HepG2 (cell line): ENCODE results near the gene CHAF1A. TPM values are rescaled to one million over a fixed set of nuclear protein-coding genes. Genes with fewer than 3 reads are reported as not detected.

Experiments
- BCL6 ChIP-seq: IDR thresholded peaks from 2 replicates; pipeline ENCODE4 v1.6.1; 2016; ENCODE audit warnings: missing genetic modification reagents, missing compliant biosample characterization
- CCAR2 ChIP-seq: fragments of 200-400 bp; formaldehyde crosslinking; optimal IDR thresholded peaks from 2 replicates; pipeline ENCODE3; 2018; ENCODE audit warnings: low read depth, mild to moderate bottlenecking, low read length, moderate library complexity
- CEBPG ChIP-seq: IDR thresholded peaks from 2 replicates; pipeline ENCODE4 v1.6.1; 2016
- FIP1L1 ChIP-seq: fragments of 200-400 bp; formaldehyde crosslinking; IDR thresholded peaks from 2 replicates; pipeline ENCODE4 v1.6.1; 2018; ENCODE audit warnings: low read depth, mild to moderate bottlenecking, low read length, moderate library complexity, borderline replicate concordance; ENCODE audit not compliant: insufficient read depth
- FOXK2 ChIP-seq: fragments of 450-650 bp; IDR thresholded peaks from 2 replicates; pipeline ENCODE4 v1.6.1; 2016
- GZF1 ChIP-seq: sonication (generic); formaldehyde crosslinking; IDR thresholded peaks from 2 replicates; pipeline ENCODE4 v1.5.1; 2020; ENCODE audit warnings: mild to moderate bottlenecking, missing genetic modification reagents
- KDM3A ChIP-seq: IDR thresholded peaks from 2 replicates; pipeline ENCODE4 v1.6.1; 2018; ENCODE audit warnings: low read depth, missing compliant biosample characterization
- MAZ ChIP-seq, 2 experiments: sonication (generic) in 1 of 2; formaldehyde crosslinking in 1 of 2; IDR thresholded peaks; 2 replicates each; pipeline versions ENCODE4 v1.5.0 to v1.6.1; 2012 to 2020; ENCODE audit warnings: low read depth in 2 of 2, mild to moderate bottlenecking in 2 of 2, borderline replicate concordance in 1 of 2, improper control_type of control experiment in 1 of 2, low read length in 1 of 2, missing genetic modification reagents in 1 of 2, moderate library complexity in 1 of 2
- MIXL1 ChIP-seq: IDR thresholded peaks from 2 replicates; pipeline ENCODE4 v1.6.1; 2016
- POLR2AphosphoS5 ChIP-seq: IDR thresholded peaks from 2 replicates; pipeline ENCODE4 v1.6.1; 2012; ENCODE audit warnings: low read depth, low read length
- SETDB1 ChIP-seq: sonication (generic); formaldehyde crosslinking; IDR thresholded peaks from 2 replicates; pipeline ENCODE4 v1.5.1; 2020; ENCODE audit warnings: missing genetic modification reagents, mild to moderate bottlenecking, borderline replicate concordance
- SNAPC4 ChIP-seq: sonication (generic); formaldehyde crosslinking; IDR thresholded peaks from 2 replicates; pipeline ENCODE4 v1.4.0; 2020; ENCODE audit warnings: mild to moderate bottlenecking, missing genetic modification reagents
- SOX6 ChIP-seq, 2 experiments: fragments of 450-650 bp in 1 of 2; sonication (generic) in 1 of 2; formaldehyde crosslinking in 1 of 2; IDR thresholded peaks; 2 replicates each; pipeline versions ENCODE4 v1.4.0 to v1.6.1; 2017 to 2020; ENCODE audit warnings: antibody characterized with exemption in 1 of 2, mild to moderate bottlenecking in 1 of 2, missing genetic modification reagents in 1 of 2
- YY1 ChIP-seq: IDR thresholded peaks from 2 replicates; pipeline ENCODE4 v1.6.1; 2011; ENCODE audit warnings: low read length, low read depth, moderate library complexity, mild to moderate bottlenecking; ENCODE audit not compliant: insufficient read depth, insufficient replicate concordance
- ZFP36 ChIP-seq: fragments of 150-350 bp; IDR thresholded peaks from 2 replicates; pipeline ENCODE4 v1.6.1; 2018; ENCODE audit warnings: borderline replicate concordance, low read length, low read depth; ENCODE audit not compliant: partially characterized antibody
- ZNF234 ChIP-seq: sonication (generic); formaldehyde crosslinking; conservative IDR thresholded peaks from 2 replicates; pipeline ENCODE4 v1.5.1; 2020; ENCODE audit warnings: mild to moderate bottlenecking, missing genetic modification reagents
- ZNF280B ChIP-seq: sonication (generic); formaldehyde crosslinking; IDR thresholded peaks from 2 replicates; pipeline ENCODE4 v1.5.0; 2020; ENCODE audit warnings: missing genetic modification reagents, mild to moderate bottlenecking, borderline replicate concordance
- ZNF619 ChIP-seq: sonication (generic); formaldehyde crosslinking; IDR thresholded peaks from 2 replicates; pipeline ENCODE4 v1.4.0; 2020; ENCODE audit warnings: mild to moderate bottlenecking, missing genetic modification reagents
- ZNF720 ChIP-seq: sonication (generic); formaldehyde crosslinking; IDR thresholded peaks from 2 replicates; pipeline ENCODE4 v1.4.0; 2020; ENCODE audit warnings: missing genetic modification reagents
- ZNF775 ChIP-seq: sonication (generic); formaldehyde crosslinking; IDR thresholded peaks from 2 replicates; pipeline ENCODE4 v1.4.0; 2020; ENCODE audit warnings: missing genetic modification reagents, mild to moderate bottlenecking, moderate library complexity, borderline replicate concordance
- polyA plus RNA-seq, 8 experiments: library from polyadenylated mRNA; depleted of rRNA in 3 of 8; stranded (reverse) in 7 of 8; unstranded in 1 of 8; fragments of >200 nt; fragmentation: Illumina TruSeq in 4 of 8; extraction: Trizol in 4 of 8; gene quantifications; 2 replicates each; pipeline versions ENCODE4 v1.2.1 to v1.2.3, GENCODE V29; 2011 to 2016; ENCODE audit warnings: low read depth in 4 of 8, missing spikeins in 1 of 8, mixed read lengths in 1 of 8; ENCODE audit not compliant: insufficient read depth in 1 of 8
- total RNA-seq, 5 experiments: library from RNA; depleted of rRNA; stranded (reverse); fragments of >200 nt; fragmentation: Illumina TruSeq; extraction: Trizol; gene quantifications; 2 replicates each; pipeline ENCODE4 v1.2.3, GENCODE V29; 2016; ENCODE audit warnings: low read depth in 1 of 5
- TF ChIP-seq, protein P1 (sequence below): sonication (generic); formaldehyde crosslinking; IDR thresholded peaks from 2 replicates; pipeline ENCODE4 v1.5.1; 2020; ENCODE audit warnings: missing genetic modification reagents, mild to moderate bottlenecking, borderline replicate concordance

Gene CHAF1A
- total and polyA plus RNA-seq, 2 of the 13 experiments (the other 11 are each of a cell fraction or from before 2014, with no cell fraction given): 11.0 to 34.8 TPM

DNA sequence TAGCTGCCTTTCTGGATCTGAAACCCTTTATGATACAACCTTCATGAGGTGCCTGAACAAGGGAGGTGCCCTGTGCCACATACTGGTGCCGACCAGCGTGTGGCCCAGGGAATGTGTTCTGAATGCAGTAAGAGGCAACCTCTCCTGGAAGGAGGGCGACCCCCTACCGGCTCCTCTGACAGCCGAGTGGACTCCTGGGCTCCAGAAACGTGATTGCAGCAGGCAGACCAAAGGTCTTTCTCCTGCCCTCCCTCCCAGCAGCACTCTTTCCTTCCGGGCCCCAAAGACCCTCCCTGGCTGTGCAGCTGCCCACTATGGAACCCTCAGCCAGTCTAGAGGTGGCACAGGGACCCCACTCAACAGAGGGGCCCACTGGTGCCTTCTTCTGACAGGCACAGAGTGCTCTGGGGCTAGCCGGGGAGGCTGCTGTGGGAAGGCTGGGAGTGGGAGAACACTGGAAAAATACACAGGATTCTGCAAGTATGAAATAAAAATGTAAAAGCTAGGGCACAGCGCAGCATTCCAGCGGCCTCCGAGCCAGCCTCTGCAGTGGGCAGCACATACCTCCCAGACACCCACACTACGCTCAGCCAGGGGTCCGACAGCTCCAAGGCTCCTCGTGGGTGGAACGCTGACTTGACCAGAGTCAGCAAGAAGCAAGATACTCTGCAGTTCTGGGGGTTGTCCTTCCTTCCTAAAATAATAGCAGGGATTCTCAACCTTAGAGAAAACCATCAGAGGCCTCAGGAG is 17.0 kb upstream of the CHAF1A start (continued):
- TF ChIP-seq ZNF775 (CRISPR knock-in tag) (no peak), ZNF619 (CRISPR knock-in tag) (no peak), SETDB1 (no peak), FOXK2 (no peak), ZNF280B (CRISPR knock-in tag) (no peak), CCAR2 (no peak), ZFP36 (no peak), ZNF720 (no peak), POLR2AphosphoS5 (no peak), SNAPC4 (no peak), SOX6 (IDR thresholded peaks at IDR 0.05) (no peak), SOX6 (CRISPR knock-in tag; IDR thresholded peaks at IDR 0.05) (0 out of 2 replicates have a peak, but pooled peaks have one; percentile 27), BCL6 (CRISPR knock-in tag) (no peak), MIXL1 (CRISPR knock-in tag) (no peak), ZNF234 (CRISPR knock-in tag) (no peak), CEBPG (CRISPR knock-in tag) (peak; percentile 47; the same call in 1 of the 2 replicates), KDM3A (CRISPR knock-in tag) (no peak), MAZ (IDR thresholded peaks at IDR 0.05; ENCODE audit: borderline replicate concordance, low read depth, low read length) (no peak), MAZ (CRISPR knock-in tag; IDR thresholded peaks at IDR 0.05; ENCODE audit: low read depth) (0 out of 2 replicates have a peak, but pooled peaks have one; percentile 40), YY1 (no peak), GZF1 (no peak), FIP1L1 (no peak)
- TF ChIP-seq, protein P1, sequence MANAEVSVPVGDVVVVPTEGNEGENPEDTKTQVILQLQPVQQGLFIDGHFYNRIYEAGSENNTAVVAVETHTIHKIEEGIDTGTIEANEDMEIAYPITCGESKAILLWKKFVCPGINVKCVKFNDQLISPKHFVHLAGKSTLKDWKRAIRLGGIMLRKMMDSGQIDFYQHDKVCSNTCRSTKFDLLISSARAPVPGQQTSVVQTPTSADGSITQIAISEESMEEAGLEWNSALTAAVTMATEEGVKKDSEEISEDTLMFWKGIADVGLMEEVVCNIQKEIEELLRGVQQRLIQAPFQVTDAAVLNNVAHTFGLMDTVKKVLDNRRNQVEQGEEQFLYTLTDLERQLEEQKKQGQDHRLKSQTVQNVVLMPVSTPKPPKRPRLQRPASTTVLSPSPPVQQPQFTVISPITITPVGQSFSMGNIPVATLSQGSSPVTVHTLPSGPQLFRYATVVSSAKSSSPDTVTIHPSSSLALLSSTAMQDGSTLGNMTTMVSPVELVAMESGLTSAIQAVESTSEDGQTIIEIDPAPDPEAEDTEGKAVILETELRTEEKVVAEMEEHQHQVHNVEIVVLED: no peak
